HepG2 (cell line): ENCODE results near the gene TNFRSF9. TPM values are rescaled to one million over a fixed set of nuclear protein-coding genes. Genes with fewer than 3 reads are reported as not detected.

Experiments
- ATAC-seq: fragments of 200-7000 bp; cut with Tn5 transposase; 3 replicates; pipeline ENCODE4 v1.9.1; 2020; ENCODE audit warnings: mild to moderate bottlenecking, moderate library complexity
- BruUV-seq: library from RNA; stranded (reverse); fragments of 400-500 nt; replicated peaks from 2 replicates; lab custom pipeline; 2021; lab: Mats Ljungman, UMichigan
- CTCF ChIA-PET: fragments of 300-600 bp; formaldehyde crosslinking; extraction: SDS; loops from one replicate; lab custom pipeline; 2021; ENCODE audit warnings: low total read pairs, inconsistent platforms, low intra/inter-chr PET ratio; lab: Yijun Ruan, JAX
- POLR2A ChIA-PET: fragments of 350-600 bp; sonication (Branson Sonifier 250); formaldehyde crosslinking; loops from one replicate; lab custom pipeline; 2020; ENCODE audit warnings: antibody characterized with exemption, inconsistent platforms; lab: Yijun Ruan, JAX
- DNase-seq: peaks from one replicate; pipeline ENCODE4 v3.0.0-alpha.2; 2015; ENCODE audit warnings: low spot score
- FAIRE-seq: peaks from 3 replicates; lab custom pipeline; 2011; peaks lifted over from hg19 to GRCh38; lab: Jason Lieb, UNC
- H2AFZ ChIP-seq: one replicate; pipeline ENCODE4 v1.6.1; 2011; ENCODE audit warnings: low read length, inconsistent platforms
- H3K27ac ChIP-seq: fragments of 300-600 bp; 3 replicates; pipeline ENCODE4 v1.8.0; 2011; ENCODE audit warnings: mixed run types, mild to moderate bottlenecking, mixed read lengths, low read length, inconsistent platforms; ENCODE audit not compliant: insufficient read depth; ENCODE audit errors: extremely low read length
- H3K27me3 ChIP-seq, 2 experiments: fragments of 200-600 bp in 1 of 2; 2 replicates in 1 of 2; 3 replicates in 1 of 2; pipeline versions ENCODE4 v1.6.0 to v1.8.0; 2011; ENCODE audit warnings: low read length in 2 of 2, mild to moderate bottlenecking in 2 of 2, moderate library complexity in 2 of 2, inconsistent platforms in 1 of 2; ENCODE audit not compliant: insufficient read depth in 2 of 2, control insufficient read depth in 1 of 2
- H3K36me3 ChIP-seq, 2 experiments: fragments of 200-600 bp in 1 of 2; replicated peaks in 1 of 2; 2 replicates in 1 of 2; 3 replicates in 1 of 2; pipeline versions ENCODE4 v1.5.1 to v1.8.0; 2011; ENCODE audit warnings: low read length in 2 of 2, inconsistent platforms in 1 of 2; ENCODE audit not compliant: insufficient read depth in 2 of 2, control insufficient read depth in 1 of 2
- H3K4me1 ChIP-seq: 2 replicates; pipeline ENCODE4 v1.5.1; 2012; ENCODE audit warnings: low read length, inconsistent platforms; ENCODE audit not compliant: insufficient read depth
- H3K4me2 ChIP-seq: 2 replicates; pipeline ENCODE4 v1.6.0; 2011; ENCODE audit warnings: low read depth, low read length, inconsistent platforms
- H3K4me3 ChIP-seq, 3 experiments: fragments of 200-600 bp in 1 of 3; sonication (generic), shearing (Covaris generic) in 1 of 3; replicated peaks in 1 of 3; 2 replicates each; pipeline ENCODE4 v1.5.1; 2011 to 2016; ENCODE audit warnings: low read length in 3 of 3, inconsistent platforms in 2 of 3, low read depth in 2 of 3, mild to moderate bottlenecking in 2 of 3, control low read depth in 1 of 3, mixed read lengths in 1 of 3; ENCODE audit not compliant: insufficient read depth in 1 of 3
- H3K79me2 ChIP-seq: one replicate; pipeline ENCODE4 v1.6.1; 2011; ENCODE audit warnings: low read length, inconsistent platforms; ENCODE audit not compliant: insufficient read depth
- H3K9ac ChIP-seq: 2 replicates; pipeline ENCODE4 v1.6.0; 2011; ENCODE audit warnings: mild to moderate bottlenecking, low read depth, low read length, inconsistent platforms; ENCODE audit not compliant: insufficient read depth
- H3K9me3 ChIP-seq: 2 replicates; pipeline ENCODE4 v1.5.1; 2012; ENCODE audit warnings: mild to moderate bottlenecking, low read length
- H4K20me1 ChIP-seq: 2 replicates; pipeline ENCODE4 v1.6.0; 2011; ENCODE audit warnings: inconsistent platforms, mild to moderate bottlenecking, low read length, moderate library complexity; ENCODE audit not compliant: insufficient read depth
- CCDC6 ChIP-seq: sonication (generic); formaldehyde crosslinking; IDR thresholded peaks from 2 replicates; pipeline ENCODE4 v1.8.1; 2022; ENCODE audit warnings: mild to moderate bottlenecking, missing genetic modification reagents, moderate library complexity
- EP300 ChIP-seq, 3 experiments: sonication (generic) in 1 of 3; formaldehyde crosslinking in 1 of 3; IDR thresholded peaks; 2 replicates each; pipeline versions ENCODE4 v1.5.1 to v1.6.1; 2011 to 2020; ENCODE audit warnings: low read depth in 2 of 3, low read length in 2 of 3, borderline replicate concordance in 1 of 3, improper control_type of control experiment in 1 of 3, mild to moderate bottlenecking in 1 of 3, missing genetic modification reagents in 1 of 3, moderate library complexity in 1 of 3
- PRDM15 ChIP-seq: sonication (generic); formaldehyde crosslinking; IDR thresholded peaks from 2 replicates; pipeline ENCODE4 v1.4.0; 2020; ENCODE audit warnings: missing genetic modification reagents
- SKIL ChIP-seq: sonication (generic); formaldehyde crosslinking; IDR thresholded peaks from 2 replicates; pipeline ENCODE4 v1.8.0; 2022; ENCODE audit warnings: missing genetic modification reagents, mild to moderate bottlenecking, moderate library complexity, borderline replicate concordance
- SRF ChIP-seq: IDR thresholded peaks from 2 replicates; pipeline ENCODE4 v1.6.1; 2011; ENCODE audit warnings: mild to moderate bottlenecking, low read depth, low read length, moderate library complexity
- THAP7 ChIP-seq: sonication (generic); formaldehyde crosslinking; IDR thresholded peaks from 2 replicates; pipeline ENCODE4 v1.8.1; 2023; ENCODE audit warnings: mild to moderate bottlenecking, missing genetic modification reagents
- ZEB1 ChIP-seq: IDR thresholded peaks from 2 replicates; pipeline ENCODE4 v1.6.1; 2012; ENCODE audit warnings: mild to moderate bottlenecking, low read depth, inconsistent platforms; ENCODE audit not compliant: insufficient replicate concordance
- ZFP91 ChIP-seq: sonication (generic); formaldehyde crosslinking; IDR thresholded peaks from 2 replicates; pipeline ENCODE4 v1.9.0; 2022; ENCODE audit warnings: missing genetic modification reagents, mild to moderate bottlenecking, borderline replicate concordance
- ZNF430 ChIP-seq: sonication (generic); formaldehyde crosslinking; IDR thresholded peaks from 2 replicates; pipeline ENCODE4 v1.9.0; 2021; ENCODE audit warnings: mild to moderate bottlenecking, missing genetic modification reagents
- ZNF510 ChIP-seq: sonication (generic); formaldehyde crosslinking; IDR thresholded peaks from 2 replicates; pipeline ENCODE4 v1.4.0; 2020; ENCODE audit warnings: low read depth, mild to moderate bottlenecking, missing genetic modification reagents
- ZNF761 ChIP-seq: sonication (generic); formaldehyde crosslinking; conservative IDR thresholded peaks from 2 replicates; pipeline ENCODE4 v1.4.0; 2020; ENCODE audit warnings: mild to moderate bottlenecking, missing genetic modification reagents
- ZSCAN5A ChIP-seq: sonication (generic); formaldehyde crosslinking; IDR thresholded peaks from 2 replicates; pipeline ENCODE4 v1.8.0; 2022; ENCODE audit warnings: mild to moderate bottlenecking, missing genetic modification reagents, borderline replicate concordance
- WGBS: methylation state at CpG from one replicate; pipeline ENCODE4 v1.1.6; 2017; ENCODE audit warnings: low lambda C conversion rate; 5-methylcytosine and 5-hydroxymethylcytosine counted together
- in situ Hi-C: cut with HindIII; loops from 2 replicates; pipeline ENCODE4 v1.10.0; 2017; ENCODE audit warnings: low pct_unique_long_range_greater_than_20kb; ENCODE audit not compliant: extremely low pct_ligation_motif_present
- intact Hi-C: fragments of 100-400 bp; cut with micrococcal nuclease; formaldehyde crosslinking; loops from one replicate; pipeline ENCODE4 v1.10.0; 2022; ENCODE audit not compliant: unreplicated experiment
- polyA plus RNA-seq, 8 experiments: library from polyadenylated mRNA; depleted of rRNA in 3 of 8; stranded (reverse) in 7 of 8; unstranded in 1 of 8; fragments of >200 nt; fragmentation: Illumina TruSeq in 4 of 8; extraction: Trizol in 4 of 8; gene quantifications; 2 replicates each; pipeline versions ENCODE4 v1.2.1 to v1.2.3, GENCODE V29; 2011 to 2016; ENCODE audit warnings: low read depth in 4 of 8, missing spikeins in 1 of 8, mixed read lengths in 1 of 8; ENCODE audit not compliant: insufficient read depth in 1 of 8
- total RNA-seq, 5 experiments: library from RNA; depleted of rRNA; stranded (reverse); fragments of >200 nt; fragmentation: Illumina TruSeq; extraction: Trizol; gene quantifications; 2 replicates each; pipeline ENCODE4 v1.2.3, GENCODE V29; 2016; ENCODE audit warnings: low read depth in 1 of 5

TNFRSF9 gene
- total and polyA plus RNA-seq, 2 of the 13 experiments (the other 11 are each of a cell fraction or from before 2014, with no cell fraction given): 0.07 TPM; not detected in 1

GRCh38 chr1:7922301-7922700, 18.3 kb downstream of the TNFRSF9 start (continued):
- TF ChIP-seq PRDM15 (CRISPR knock-in tag): no peak
- no peak for TF ChIP-seq CCDC6
- no peak for TF ChIP-seq ZEB1

GRCh38 chr1:7921796-7922195, 18.8 kb downstream of the TNFRSF9 start:
- FAIRE-seq: no peak
- Histone ChIP-seq H3K36me3 (no peaks in the 10 kb centered on the region), H3K79me2 (no peaks in the 10 kb centered on the region), H3K9me3 (no peaks in the 10 kb centered on the region), H4K20me1 (no peaks in the 10 kb centered on the region), H3K9ac (no peak overlapping the region), H2AFZ (no peak overlapping the region), H3K4me1 (no peaks in the 10 kb centered on the region), H3K4me3 (no peak overlapping the region), H3K27me3 (peaks cover 0 to 5% of the 10 kb centered on the region in 2 experiments; a peak in 2 of 5 replicates), H3K27ac (no peak overlapping the region), H3K4me2 (no peak overlapping the region)
- intact Hi-C loops: no loop called here
- DNase-seq: no peak
- BruUV-seq: no TSS peak
- 38% methylated on average over 7 of the region's 7 CpGs for WGBS
- in situ Hi-C loops: no loop called here
- ChIA-PET CTCF (no interaction called here), POLR2A (no interaction called here)
- ATAC-seq: no peak
- TF ChIP-seq ZNF761 (no peak), SKIL (CRISPR knock-in tag) (no peak), ZNF510 (CRISPR knock-in tag) (no peak), ZNF430 (CRISPR knock-in tag) (no peak), THAP7 (no peak), EP300 (IDR thresholded peaks at IDR 0.05; ENCODE audit: low read depth in 2 of 2, low read length in 2 of 2) (no peak), EP300 (CRISPR knock-in tag; IDR thresholded peaks at IDR 0.05; ENCODE audit: borderline replicate concordance) (no peak), ZSCAN5A (CRISPR knock-in tag) (no peak), SRF (no peak), ZFP91 (no peak)
